SK-N-SH treated with all-trans-retinoic acid at 6 μM for 48 hours (cell line): ENCODE results near the gene MRAP.

ENCODE experiments used
- RARB ChIP-seq: fragments of 250-450 bp; sonication (Bioruptor Pico); IDR thresholded peaks from 2 replicates; pipeline ENCODE4 v1.8.0; 2021; ENCODE audit warnings: mild to moderate bottlenecking, moderate library complexity
- TF ChIP-seq, protein P1 (sequence below): fragments of 250-450 bp; sonication (Bioruptor Pico); IDR thresholded peaks from 2 replicates; pipeline ENCODE4 v1.8.0; 2020; ENCODE audit warnings: mild to moderate bottlenecking, moderate library complexity, borderline replicate concordance

DNA sequence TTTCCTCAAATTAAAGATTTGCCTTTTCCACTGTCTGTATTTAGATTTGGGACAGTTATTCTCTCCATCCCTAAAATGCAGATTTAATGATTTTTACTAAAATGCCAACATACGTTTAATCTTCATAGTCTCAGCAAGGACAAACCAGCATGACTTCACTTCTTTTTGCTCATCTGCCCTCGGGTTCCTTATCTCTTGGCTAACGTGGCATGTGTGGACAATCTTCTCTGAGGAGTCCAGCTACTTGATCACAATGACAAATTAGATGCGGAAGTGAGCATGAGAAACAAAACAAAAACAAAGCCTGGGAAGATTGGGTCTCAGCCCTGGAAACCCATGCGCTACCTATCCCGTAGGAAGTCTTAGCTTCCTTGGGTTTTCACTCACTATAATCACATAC is 1.0 kb downstream of the MRAP start:
- TF ChIP-seq, protein P1, sequence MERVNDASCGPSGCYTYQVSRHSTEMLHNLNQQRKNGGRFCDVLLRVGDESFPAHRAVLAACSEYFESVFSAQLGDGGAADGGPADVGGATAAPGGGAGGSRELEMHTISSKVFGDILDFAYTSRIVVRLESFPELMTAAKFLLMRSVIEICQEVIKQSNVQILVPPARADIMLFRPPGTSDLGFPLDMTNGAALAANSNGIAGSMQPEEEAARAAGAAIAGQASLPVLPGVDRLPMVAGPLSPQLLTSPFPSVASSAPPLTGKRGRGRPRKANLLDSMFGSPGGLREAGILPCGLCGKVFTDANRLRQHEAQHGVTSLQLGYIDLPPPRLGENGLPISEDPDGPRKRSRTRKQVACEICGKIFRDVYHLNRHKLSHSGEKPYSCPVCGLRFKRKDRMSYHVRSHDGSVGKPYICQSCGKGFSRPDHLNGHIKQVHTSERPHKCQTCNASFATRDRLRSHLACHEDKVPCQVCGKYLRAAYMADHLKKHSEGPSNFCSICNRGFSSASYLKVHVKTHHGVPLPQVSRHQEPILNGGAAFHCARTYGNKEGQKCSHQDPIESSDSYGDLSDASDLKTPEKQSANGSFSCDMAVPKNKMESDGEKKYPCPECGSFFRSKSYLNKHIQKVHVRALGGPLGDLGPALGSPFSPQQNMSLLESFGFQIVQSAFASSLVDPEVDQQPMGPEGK: no peak
- no peak for TF ChIP-seq RARB (CRISPR knock-in tag)
